WTC11 (cell line): ENCODE data around the gene SLC9A3. TPM values are rescaled to one million over a fixed set of nuclear protein-coding genes. Genes with fewer than 3 reads are reported as not detected.
A peak's percentile ranks its signal among the peaks of the same experiment; 100 is the strongest.

ENCODE experiments used
- ATAC-seq: fragments of 200-7000 bp; cut with Tn5 transposase; 2 replicates; pipeline ENCODE4 v1.10.0; 2021; ENCODE audit warnings: mild to moderate bottlenecking, moderate library complexity
- CTCF ChIA-PET: fragments of 300-600 bp; sonication (Branson Sonifier 250); formaldehyde crosslinking; loops from one replicate; lab custom pipeline; 2021; ENCODE audit warnings: antibody characterized with exemption; lab: Charles Lee
- POLR2A ChIA-PET: fragments of 350-600 bp; sonication (Branson Sonifier 250); formaldehyde crosslinking; loops from one replicate; lab custom pipeline; 2021; ENCODE audit warnings: antibody characterized with exemption; lab: Charles Lee
- DNase-seq: peaks from one replicate; pipeline ENCODE4 v3.0.0; 2021; ENCODE audit warnings: low spot score
- H3K27ac Mint-ChIP-seq: 2 replicates; pipeline ENCODE4 v1.8.0; 2021; ENCODE audit warnings: mixed read lengths
- H3K27me3 Mint-ChIP-seq: 2 replicates; pipeline ENCODE4 v1.8.0; 2021; ENCODE audit warnings: low read depth, mild to moderate bottlenecking, moderate library complexity, mixed read lengths
- H3K36me3 Mint-ChIP-seq: 2 replicates; pipeline ENCODE4 v1.8.0; 2021; ENCODE audit warnings: mixed read lengths
- H3K4me1 Mint-ChIP-seq: 2 replicates; pipeline ENCODE4 v1.8.0; 2022; ENCODE audit warnings: mixed read lengths
- H3K4me3 Mint-ChIP-seq: 2 replicates; pipeline ENCODE4 v1.8.0; 2021; ENCODE audit warnings: mild to moderate bottlenecking, moderate library complexity, mixed read lengths
- H3K9me3 Mint-ChIP-seq: 2 replicates; pipeline ENCODE4 v1.8.0; 2021; ENCODE audit warnings: mixed read lengths
- CREB1 ChIP-seq: sonication (generic); formaldehyde crosslinking; IDR thresholded peaks from 2 replicates; pipeline ENCODE4 v1.8.0; 2023; ENCODE audit warnings: mild to moderate bottlenecking, missing genetic modification reagents
- CTCF ChIP-seq: fragments of 200-600 bp; IDR thresholded peaks from 2 replicates; pipeline ENCODE4 v1.8.0; 2022; ENCODE audit warnings: antibody characterized with exemption
- E2F1 ChIP-seq: sonication (generic); formaldehyde crosslinking; IDR thresholded peaks from 2 replicates; pipeline ENCODE4 v1.8.0; 2022; ENCODE audit warnings: mild to moderate bottlenecking, missing genetic modification reagents
- GABPB1 ChIP-seq: sonication (generic); formaldehyde crosslinking; IDR thresholded peaks from 2 replicates; pipeline ENCODE4 v1.8.1; 2023; ENCODE audit warnings: mild to moderate bottlenecking, missing genetic modification reagents
- IRF2 ChIP-seq: sonication (generic); formaldehyde crosslinking; IDR thresholded peaks from 2 replicates; pipeline ENCODE4 v1.8.0; 2022; ENCODE audit warnings: low read depth, missing genetic modification reagents, borderline replicate concordance
- RELA ChIP-seq: sonication (generic); formaldehyde crosslinking; IDR thresholded peaks from 2 replicates; pipeline ENCODE4 v1.8.1; 2022; ENCODE audit warnings: missing genetic modification reagents, mild to moderate bottlenecking, borderline replicate concordance
- SMAD4 ChIP-seq: sonication (generic); formaldehyde crosslinking; IDR thresholded peaks from 2 replicates; pipeline ENCODE4 v1.8.0; 2022; ENCODE audit warnings: mild to moderate bottlenecking, missing genetic modification reagents
- TEAD1 ChIP-seq: sonication (generic); formaldehyde crosslinking; IDR thresholded peaks from 2 replicates; pipeline ENCODE4 v1.8.0; 2022; ENCODE audit warnings: mild to moderate bottlenecking, missing genetic modification reagents
- ZNF121 ChIP-seq: sonication (generic); formaldehyde crosslinking; IDR thresholded peaks from 2 replicates; pipeline ENCODE4 v1.8.0; 2023; ENCODE audit warnings: missing genetic modification reagents
- ZNF425 ChIP-seq: fragments of 250-450 bp; sonication (Bioruptor Pico); conservative IDR thresholded peaks from 2 replicates; pipeline ENCODE4 v1.9.0; 2021; ENCODE audit warnings: mild to moderate bottlenecking
- ZSCAN18 ChIP-seq: fragments of 250-450 bp; sonication (Bioruptor Pico); IDR thresholded peaks from 2 replicates; pipeline ENCODE4 v2.1.2; 2022; ENCODE audit warnings: mild to moderate bottlenecking, moderate library complexity
- total RNA-seq: library from RNA; stranded (reverse); gene quantifications from 3 replicates; pipeline ENCODE4 v1.2.3, GENCODE V29; 2021
- TF ChIP-seq, protein P1 (sequence below): sonication (generic); formaldehyde crosslinking; IDR thresholded peaks from 2 replicates; pipeline ENCODE4 v1.8.1; 2022; ENCODE audit warnings: low read depth, mild to moderate bottlenecking, moderate library complexity, missing genetic modification reagents, borderline replicate concordance

The SLC9A3 gene
- total RNA-seq, 1 experiment from 2014 or later, result 1.6 TPM

DNA sequence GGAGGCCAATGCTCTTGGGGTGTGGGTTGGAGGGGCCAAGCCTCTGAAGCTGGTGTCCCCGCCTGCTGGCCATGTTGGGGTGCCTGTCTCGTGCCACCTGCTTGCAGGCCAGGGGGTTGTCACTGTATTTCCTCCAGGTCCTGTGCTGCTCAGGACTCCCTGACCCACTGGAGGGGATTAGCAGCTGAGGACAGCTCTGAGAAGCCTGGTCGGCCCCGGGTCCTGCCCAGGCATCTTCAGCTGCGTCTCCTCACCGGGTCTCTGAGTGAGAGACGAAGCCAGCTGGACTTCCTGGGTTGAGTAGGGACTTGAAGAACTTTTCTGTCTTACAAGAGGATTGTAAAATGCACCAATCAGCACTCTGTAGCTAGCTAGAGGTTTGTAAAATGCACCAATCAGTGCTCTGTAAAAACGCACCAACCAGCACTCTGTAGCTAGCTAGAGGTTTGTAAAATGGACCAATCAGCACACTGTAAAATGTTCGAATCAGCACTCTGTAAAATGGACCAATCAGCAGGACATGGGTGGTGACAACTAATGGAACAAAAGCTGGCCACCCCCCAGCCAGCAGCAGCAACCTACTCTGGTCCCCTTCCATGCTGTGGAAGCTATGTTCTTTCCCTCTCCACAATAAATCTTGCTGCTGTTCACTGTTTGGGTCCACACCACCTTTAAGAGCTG, 20.6 kb upstream of the SLC9A3 start (continued):
- TF ChIP-seq, protein P1, sequence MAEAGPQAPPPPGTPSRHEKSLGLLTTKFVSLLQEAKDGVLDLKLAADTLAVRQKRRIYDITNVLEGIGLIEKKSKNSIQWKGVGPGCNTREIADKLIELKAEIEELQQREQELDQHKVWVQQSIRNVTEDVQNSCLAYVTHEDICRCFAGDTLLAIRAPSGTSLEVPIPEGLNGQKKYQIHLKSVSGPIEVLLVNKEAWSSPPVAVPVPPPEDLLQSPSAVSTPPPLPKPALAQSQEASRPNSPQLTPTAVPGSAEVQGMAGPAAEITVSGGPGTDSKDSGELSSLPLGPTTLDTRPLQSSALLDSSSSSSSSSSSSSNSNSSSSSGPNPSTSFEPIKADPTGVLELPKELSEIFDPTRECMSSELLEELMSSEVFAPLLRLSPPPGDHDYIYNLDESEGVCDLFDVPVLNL (CRISPR knock-in tag), result no peak
- TF ChIP-seq ZNF425 (CRISPR knock-in tag), result no peak
- no peak for TF ChIP-seq SMAD4
- no peak for TF ChIP-seq GABPB1 (CRISPR knock-in tag)
- no peak for TF ChIP-seq TEAD1 (CRISPR knock-in tag)

- peaks cover 3% of the 10 kb centered on the region for H3K9me3 Mint-ChIP-seq
- no peak overlapping the region for H3K4me3 Mint-ChIP-seq
- DNase-seq, result peak; percentile 8
- H3K27ac Mint-ChIP-seq, result no peak overlapping the region
- ChIA-PET POLR2A (interaction anchor here (0.6 kb wide), 1 partner anchor 17 kb away, joined by 3 read pairs; no protein-coding TSS in a partner anchor), CTCF (interaction anchor here (0.9 kb wide), 1 partner anchor 21 kb away, joined by 4 read pairs; no protein-coding TSS in a partner anchor)
- H3K4me1 Mint-ChIP-seq, result no peaks in the 10 kb centered on the region
- ATAC-seq, result no peak
- no peaks in the 10 kb centered on the region for H3K36me3 Mint-ChIP-seq
- no peak for TF ChIP-seq RELA (CRISPR knock-in tag)
- TF ChIP-seq E2F1 (CRISPR knock-in tag), result no peak
- no peak for TF ChIP-seq ZNF121 (CRISPR knock-in tag)
- no peak for TF ChIP-seq ZNF425 (CRISPR knock-in tag)
- peaks cover 10% of the 10 kb centered on the region for H3K27me3 Mint-ChIP-seq
Observed at GRCh38 chr5:543755-544674, 19.8 kb upstream of the SLC9A3 start.

DNA sequence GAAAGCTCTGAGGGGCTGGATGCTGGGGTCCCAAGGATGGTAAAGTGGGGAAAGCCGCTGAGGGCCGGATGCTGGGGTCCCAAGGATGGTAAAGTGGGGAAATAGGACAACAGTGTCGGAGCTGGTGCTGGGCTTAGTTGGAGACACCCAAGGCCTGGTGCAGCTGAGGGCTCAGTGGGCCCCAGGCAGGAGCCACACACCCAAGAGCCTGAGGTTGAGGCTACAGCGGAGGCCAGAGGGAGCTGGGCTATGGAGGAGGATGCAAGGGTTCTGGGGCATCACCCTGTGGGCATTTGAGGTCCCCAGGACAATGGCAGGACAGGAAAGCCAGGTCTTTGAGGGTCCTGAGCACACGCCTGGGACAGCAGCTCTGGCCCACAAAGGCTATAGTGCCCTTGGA, 19.1 kb upstream of the SLC9A3 start:
- Mint-ChIP-seq H3K4me1 (no peaks in the 10 kb centered on the region), H3K27me3 (peaks cover 6% of the 10 kb centered on the region), H3K9me3 (peaks cover 3% of the 10 kb centered on the region; the same call in 1 of the 2 replicates), H3K4me3 (no peak overlapping the region), H3K36me3 (no peaks in the 10 kb centered on the region), H3K27ac (no peak overlapping the region)
- ATAC-seq (no peak), DNase-seq (peak; percentile 3)
- no peak for TF ChIP-seq ZSCAN18
- TF ChIP-seq CREB1 (CRISPR knock-in tag), result no peak
- TF ChIP-seq CTCF, result no peak
- TF ChIP-seq IRF2 (CRISPR knock-in tag), result no peak
- ChIA-PET POLR2A (interaction anchor here (0.6 kb wide), 1 partner anchor 18 kb away, joined by 3 read pairs; no protein-coding TSS in a partner anchor), CTCF (no interaction called here)
